Thoracic aorta (tissue), 2 donors: ENCODE results near the gene CES2. TPM values are rescaled to one million over a fixed set of nuclear protein-coding genes. Genes with fewer than 3 reads are reported as not detected.

Experiments
- total RNA-seq, 2 donors: library from RNA; depleted of rRNA; stranded (reverse); fragments of >200 nt; gene quantifications; one replicate each; pipeline versions ENCODE4 v1.1.0 to v1.2.3, GENCODE V29; 2016

The CES2 gene
- total RNA-seq, 2 donors from 2014 or later: 29.8 to 92.7 TPM

Other genes with a start within 250 kb of the CES2 start
- 10 to 100 TPM; 12.0 to 25.7 TPM for gene CMTM4, start 238.8 kb upstream of the CES2 start, total RNA-seq
- 100 to 1,000 TPM; 110 to 200 TPM for gene DYNC1LI2, start 183.9 kb upstream of the CES2 start, total RNA-seq
- gene TERB1, start 133.9 kb upstream of the CES2 start, total RNA-seq: not detected
- gene NAE1, start 104.5 kb upstream of the CES2 start, total RNA-seq: 10 to 100 TPM; 29.6 to 48.0 TPM
- gene CA7, start 91.1 kb upstream of the CES2 start, total RNA-seq: not detected
- gene PDP2, start 55.0 kb upstream of the CES2 start, total RNA-seq: 1 to 10 TPM; 4.8 to 6.2 TPM
- not detected for gene CDH16, start 16.6 kb upstream of the CES2 start, total RNA-seq
- 10 to 100 TPM; 43.2 to 88.3 TPM for gene RRAD, start 10.0 kb upstream of the CES2 start, total RNA-seq
- gene CIAO2B, start 1.1 kb upstream of the CES2 start, total RNA-seq: 100 to 1,000 TPM in 1 of 2 donors, 10 to 100 TPM in 1; 23.2 to 102 TPM
- 1 to 10 TPM in 1 of 2 donors, under 1 TPM in 1; 0.63 to 1.1 TPM for gene CES3, start 25.8 kb downstream of the CES2 start, total RNA-seq
- gene CES4A, start 53.1 kb downstream of the CES2 start, total RNA-seq: 1 to 10 TPM; 7.4 to 9.5 TPM
- gene CBFB, start 93.6 kb downstream of the CES2 start, total RNA-seq: 10 to 100 TPM; 28.3 to 79.7 TPM
- 10 to 100 TPM; 15.6 to 27.2 TPM for gene PHAF1, start 174.4 kb downstream of the CES2 start, total RNA-seq
- 10 to 100 TPM; 33.5 to 59.6 TPM for gene B3GNT9, start 215.5 kb downstream of the CES2 start, total RNA-seq
- 10 to 100 TPM; 18.4 to 52.1 TPM for gene TRADD, start 224.4 kb downstream of the CES2 start, total RNA-seq
- gene FBXL8, start 224.4 kb downstream of the CES2 start, total RNA-seq: 10 to 100 TPM; 25.6 to 40.2 TPM
- gene HSF4, start 229.2 kb downstream of the CES2 start, total RNA-seq: 10 to 100 TPM; 44.1 to 87.5 TPM
- gene NOL3, start 235.0 kb downstream of the CES2 start, total RNA-seq: 10 to 100 TPM; 43.5 to 80.8 TPM
- 10 to 100 TPM; 13.7 to 28.4 TPM for gene MATCAP1, start 248.4 kb downstream of the CES2 start, total RNA-seq